OCI-LY7 (cell line): ENCODE results near the gene RHOXF2B.
"Not testable (repeated sequence)": the region's sequence is repeated elsewhere in the genome, so short reads cannot be mapped to it uniquely, and the experiment has no call there.

Experiments
- CTCF ChIP-seq: fragments of 200-600 bp; sonication (generic); conservative IDR thresholded peaks from 2 replicates; pipeline ENCODE4 v1.5.1; 2014; ENCODE audit warnings: mild to moderate bottlenecking, antibody characterized with exemption, low read length, moderate library complexity, mixed read lengths
- EZH2phosphoT487 ChIP-seq: fragments of 200-600 bp; sonication (generic); IDR thresholded peaks from 2 replicates; pipeline ENCODE4 v1.6.1; 2018; ENCODE audit warnings: low read depth, borderline replicate concordance, mild to moderate bottlenecking, mixed run types, antibody characterized with exemption, low read length, moderate library complexity, mixed read lengths

- TF ChIP-seq CTCF, EZH2phosphoT487: not testable (repeated sequence)
Measured at GRCh38 chrX:120066169-120066568, 11.3 kb downstream of the RHOXF2B start.
